Stomach (tissue), 4 donors: ENCODE results near the gene TNPO3.

Source experiments
- CTCF ChIP-seq, 7 experiments: fragments of 450-650 bp in 4 of 7; fragments of 200-600 bp in 3 of 7; sonication (generic) in 3 of 7; IDR thresholded peaks; one replicate each; pipeline ENCODE4 v1.5.1; 2016 to 2019; ENCODE audit warnings: antibody characterized with exemption in 7 of 7, control low read depth in 2 of 7, mild to moderate bottlenecking in 1 of 7
- EP300 ChIP-seq: sonication (generic); formaldehyde crosslinking; IDR thresholded peaks from one replicate; pipeline ENCODE4 v1.6.1; 2017; ENCODE audit warnings: antibody characterized with exemption
- POLR2AphosphoS5 ChIP-seq, 3 donors: sonication (generic); formaldehyde crosslinking; IDR thresholded peaks; one replicate each; pipeline ENCODE4 v1.6.1; 2016; ENCODE audit warnings: antibody characterized with exemption in 3 of 3

- TF ChIP-seq EP300 (no peak), CTCF (IDR thresholded peaks at IDR 0.05) (no peak), POLR2AphosphoS5 (IDR thresholded peaks at IDR 0.05) (no peak)
These were observed 105.7 kb downstream of the TNPO3 start for GRCh38 chr7:128948976-128949760.
